ENCODE data around the gene KMO. TPM values are rescaled to one million over a fixed set of nuclear protein-coding genes. Genes with fewer than 3 reads are reported as not detected.

Gene KMO
- not detected in 2 replicates for total RNA-seq
- long read RNA-seq = 0 reads

GRCh38 chr1:241532162-241532531 lies at the start of gene KMO:
Gene KMO (plus strand): TSS chr1:241532378. CDS start chr1:241532445, 67 bp downstream.
- Mint-ChIP-seq H3K4me1 (peaks cover 18% of the 10 kb centered on the region), H3K4me3 (peak within 1 kb of the TSS; percentile 80), H3K36me3 (ENCODE audit: low read depth) (no peaks in the 10 kb centered on the region), H3K27ac (ENCODE audit: unreplicated experiment) (no peak within 1 kb of the TSS), H3K27me3 (ENCODE audit: low read depth) (peaks cover 23% of the 10 kb centered on the region), H3K9me3 (no peaks in the 10 kb centered on the region)
- DNase-seq (ENCODE audit: low read depth, low spot score) = no peak
- TF ChIP-seq, protein P1, sequence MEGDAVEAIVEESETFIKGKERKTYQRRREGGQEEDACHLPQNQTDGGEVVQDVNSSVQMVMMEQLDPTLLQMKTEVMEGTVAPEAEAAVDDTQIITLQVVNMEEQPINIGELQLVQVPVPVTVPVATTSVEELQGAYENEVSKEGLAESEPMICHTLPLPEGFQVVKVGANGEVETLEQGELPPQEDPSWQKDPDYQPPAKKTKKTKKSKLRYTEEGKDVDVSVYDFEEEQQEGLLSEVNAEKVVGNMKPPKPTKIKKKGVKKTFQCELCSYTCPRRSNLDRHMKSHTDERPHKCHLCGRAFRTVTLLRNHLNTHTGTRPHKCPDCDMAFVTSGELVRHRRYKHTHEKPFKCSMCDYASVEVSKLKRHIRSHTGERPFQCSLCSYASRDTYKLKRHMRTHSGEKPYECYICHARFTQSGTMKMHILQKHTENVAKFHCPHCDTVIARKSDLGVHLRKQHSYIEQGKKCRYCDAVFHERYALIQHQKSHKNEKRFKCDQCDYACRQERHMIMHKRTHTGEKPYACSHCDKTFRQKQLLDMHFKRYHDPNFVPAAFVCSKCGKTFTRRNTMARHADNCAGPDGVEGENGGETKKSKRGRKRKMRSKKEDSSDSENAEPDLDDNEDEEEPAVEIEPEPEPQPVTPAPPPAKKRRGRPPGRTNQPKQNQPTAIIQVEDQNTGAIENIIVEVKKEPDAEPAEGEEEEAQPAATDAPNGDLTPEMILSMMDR (conservative IDR thresholded peaks at IDR 0.05) = no peak

GRCh38 chr1:241482761-241483250 lies 49.4 kb upstream of the KMO start:
- Mint-ChIP-seq H3K9me3 (peaks cover 7% of the 10 kb centered on the region), H3K27me3 (ENCODE audit: low read depth) (no peaks in the 10 kb centered on the region), H3K4me1 (no peaks in the 10 kb centered on the region), H3K36me3 (ENCODE audit: low read depth) (no peaks in the 10 kb centered on the region), H3K4me3 (no peak overlapping the region), H3K27ac (ENCODE audit: unreplicated experiment) (no peak overlapping the region)
- DNase-seq (ENCODE audit: low read depth, low spot score) = no peak
- TF ChIP-seq, protein P1 (conservative IDR thresholded peaks at IDR 0.05) = no peak

DNA sequence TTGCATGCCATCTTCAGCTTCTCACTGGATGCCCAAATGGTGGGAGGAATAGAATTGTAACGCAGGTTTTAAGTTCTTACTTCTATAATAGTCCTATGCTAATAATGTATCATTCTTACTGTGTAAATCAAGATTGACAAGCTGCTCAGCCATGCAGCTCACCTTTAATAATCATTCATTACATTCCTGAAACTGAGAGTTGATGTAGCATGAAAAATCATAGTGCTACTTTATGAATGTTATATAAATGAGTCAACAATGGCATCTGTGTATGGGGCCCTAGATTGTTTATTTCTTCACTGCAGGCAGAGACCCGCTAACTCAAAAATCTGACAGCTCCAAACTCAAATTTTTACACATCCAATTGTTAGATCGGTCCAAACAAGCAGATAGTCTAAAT lies 47.0 kb upstream of the KMO start:
- no peaks in the 10 kb centered on the region for H3K27me3 Mint-ChIP-seq (ENCODE audit: low read depth)
- no peak overlapping the region for H3K4me3 Mint-ChIP-seq
- peaks cover 7% of the 10 kb centered on the region for H3K9me3 Mint-ChIP-seq
- H3K4me1 Mint-ChIP-seq = no peaks in the 10 kb centered on the region
- H3K27ac Mint-ChIP-seq (ENCODE audit: unreplicated experiment) = no peak overlapping the region
- TF ChIP-seq, protein P1 (conservative IDR thresholded peaks at IDR 0.05) = no peak
- H3K36me3 Mint-ChIP-seq (ENCODE audit: low read depth) = no peaks in the 10 kb centered on the region
- no peak for DNase-seq (ENCODE audit: low read depth, low spot score)

DNA sequence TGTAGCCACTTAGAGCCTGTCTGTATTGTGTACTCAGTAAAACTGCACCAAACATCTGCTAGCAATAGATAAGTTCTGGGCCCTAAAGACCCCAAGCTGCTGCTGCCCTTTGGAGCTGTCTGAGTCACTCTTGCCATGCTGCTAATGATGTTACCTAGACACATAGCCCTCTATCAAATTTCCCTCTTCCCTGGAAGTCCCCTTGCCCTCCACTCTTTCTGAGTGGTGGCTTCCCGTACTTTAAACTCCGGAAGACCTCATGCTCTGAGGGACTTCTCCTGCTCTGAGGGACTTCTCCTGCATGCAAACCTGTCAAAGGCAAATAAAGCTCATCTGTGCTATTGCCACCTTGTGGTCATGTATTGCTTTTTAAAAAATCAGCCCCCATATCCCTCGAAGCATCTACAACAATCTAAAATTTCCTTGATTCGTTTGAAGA lies 46.6 kb upstream of the KMO start:
- H3K27me3 Mint-ChIP-seq (ENCODE audit: low read depth) = no peaks in the 10 kb centered on the region
- no peak overlapping the region for H3K27ac Mint-ChIP-seq (ENCODE audit: unreplicated experiment)
- no peak overlapping the region for H3K4me3 Mint-ChIP-seq
- no peak for DNase-seq (ENCODE audit: low read depth, low spot score)
- H3K36me3 Mint-ChIP-seq (ENCODE audit: low read depth) = no peaks in the 10 kb centered on the region
- peaks cover 7% of the 10 kb centered on the region for H3K9me3 Mint-ChIP-seq
- TF ChIP-seq, protein P1 (conservative IDR thresholded peaks at IDR 0.05) = peak; percentile 60
- no peaks in the 10 kb centered on the region for H3K4me1 Mint-ChIP-seq

GRCh38 chr1:241488739-241489138 lies 43.4 kb upstream of the KMO start:
- DNase-seq (ENCODE audit: low read depth, low spot score) = no peak
- Mint-ChIP-seq H3K9me3 (peaks cover 4% of the 10 kb centered on the region), H3K4me1 (no peaks in the 10 kb centered on the region), H3K27ac (ENCODE audit: unreplicated experiment) (no peak overlapping the region), H3K4me3 (no peak overlapping the region), H3K36me3 (ENCODE audit: low read depth) (peaks cover 3% of the 10 kb centered on the region), H3K27me3 (ENCODE audit: low read depth) (no peaks in the 10 kb centered on the region)
- TF ChIP-seq, protein P1 (conservative IDR thresholded peaks at IDR 0.05) = no peak

Measured in neural crest cell (in vitro differentiated cells).